Body of pancreas (tissue), 4 donors: Measurements from ENCODE around the gene CCDC201.
"Not testable (repeated sequence)": the region's sequence is repeated elsewhere in the genome, so short reads cannot be mapped to it uniquely, and the experiment has no call there.

Source experiments
- POLR2A ChIP-seq, 3 donors: fragments of 450-650 bp; IDR thresholded peaks; one replicate each; pipeline ENCODE4 v1.6.1; 2016; ENCODE audit warnings: antibody characterized with exemption in 3 of 3, mild to moderate bottlenecking in 2 of 3
- TF ChIP-seq, protein P1 (sequence below), 7 experiments: fragments of 450-650 bp in 4 of 7; fragments of 200-600 bp in 3 of 7; sonication (generic) in 3 of 7; IDR thresholded peaks; one replicate each; pipeline ENCODE4 v1.5.1; 2016 to 2019; ENCODE audit warnings: antibody characterized with exemption in 7 of 7

- not testable (repeated sequence) for TF ChIP-seq POLR2A (IDR thresholded peaks at IDR 0.05)
- TF ChIP-seq, protein P1, sequence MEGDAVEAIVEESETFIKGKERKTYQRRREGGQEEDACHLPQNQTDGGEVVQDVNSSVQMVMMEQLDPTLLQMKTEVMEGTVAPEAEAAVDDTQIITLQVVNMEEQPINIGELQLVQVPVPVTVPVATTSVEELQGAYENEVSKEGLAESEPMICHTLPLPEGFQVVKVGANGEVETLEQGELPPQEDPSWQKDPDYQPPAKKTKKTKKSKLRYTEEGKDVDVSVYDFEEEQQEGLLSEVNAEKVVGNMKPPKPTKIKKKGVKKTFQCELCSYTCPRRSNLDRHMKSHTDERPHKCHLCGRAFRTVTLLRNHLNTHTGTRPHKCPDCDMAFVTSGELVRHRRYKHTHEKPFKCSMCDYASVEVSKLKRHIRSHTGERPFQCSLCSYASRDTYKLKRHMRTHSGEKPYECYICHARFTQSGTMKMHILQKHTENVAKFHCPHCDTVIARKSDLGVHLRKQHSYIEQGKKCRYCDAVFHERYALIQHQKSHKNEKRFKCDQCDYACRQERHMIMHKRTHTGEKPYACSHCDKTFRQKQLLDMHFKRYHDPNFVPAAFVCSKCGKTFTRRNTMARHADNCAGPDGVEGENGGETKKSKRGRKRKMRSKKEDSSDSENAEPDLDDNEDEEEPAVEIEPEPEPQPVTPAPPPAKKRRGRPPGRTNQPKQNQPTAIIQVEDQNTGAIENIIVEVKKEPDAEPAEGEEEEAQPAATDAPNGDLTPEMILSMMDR (IDR thresholded peaks at IDR 0.05) = not testable (repeated sequence)
Observed at GRCh38 chr7:45817913-45818312, 55.0 kb downstream of the CCDC201 start.
